PC-9 (cell line): ENCODE results near the gene USP9X.

Experiments
- CTCF ChIP-seq: fragments of 200-600 bp; sonication (generic); conservative IDR thresholded peaks from 2 replicates; pipeline ENCODE4 v1.6.1; 2017; ENCODE audit warnings: mixed run types, antibody characterized with exemption, mild to moderate bottlenecking, moderate library complexity
- EZH2 ChIP-seq: fragments of 200-600 bp; sonication (generic); IDR thresholded peaks from 2 replicates; pipeline ENCODE4 v1.8.0; 2017; ENCODE audit warnings: antibody characterized with exemption, low read depth

GRCh38 chrX:41036668-41037326 lies 48.4 kb upstream of the USP9X start:
- TF ChIP-seq CTCF (no peak), EZH2 (no peak)
